IMR-90 (cell line): Measurements from ENCODE around the gene TBC1D30. TPM values are rescaled to one million over a fixed set of nuclear protein-coding genes. Genes with fewer than 3 reads are reported as not detected.

Experiments used
- ATAC-seq: fragments of 200-7000 bp; cut with Tn5 transposase; 2 replicates; pipeline ENCODE4 v1.9.1; 2020; ENCODE audit warnings: low read depth, mild to moderate bottlenecking, moderate library complexity
- BruUV-seq: library from RNA; stranded (reverse); fragments of 400-500 nt; replicated peaks from 2 replicates; lab custom pipeline; 2021; lab: Mats Ljungman, UMichigan
- CTCF ChIA-PET: fragments of 300-600 bp; formaldehyde crosslinking; extraction: SDS; loops from one replicate; lab custom pipeline; 2021; ENCODE audit warnings: antibody characterized with exemption; lab: Yijun Ruan, JAX
- POLR2A ChIA-PET: fragments of 300-600 bp; sonication (Branson Sonifier 250); formaldehyde crosslinking; loops from one replicate; lab custom pipeline; 2022; ENCODE audit warnings: antibody characterized with exemption; ENCODE audit not compliant: unreplicated experiment; lab: Charles Lee
- DNase-seq: peaks from one replicate; pipeline ENCODE4 v3.0.0; 2013
- H2AFZ ChIP-seq: replicated peaks from 2 replicates; pipeline ENCODE3; 2013; ENCODE audit warnings: low read length, mild to moderate bottlenecking; ENCODE audit not compliant: poor library complexity
- H2AK5ac ChIP-seq: 2 replicates; pipeline ENCODE4 v1.6.1; 2013; ENCODE audit warnings: low read depth, low read length, inconsistent platforms
- H2AK9ac ChIP-seq: replicated peaks from 2 replicates; pipeline ENCODE3; 2013; ENCODE audit warnings: mild to moderate bottlenecking, low read depth, low read length, moderate library complexity; ENCODE audit not compliant: poor library complexity
- H2BK120ac ChIP-seq: 2 replicates; pipeline ENCODE4 v1.6.1; 2013; ENCODE audit warnings: low read depth, low read length, inconsistent platforms
- H2BK15ac ChIP-seq: 3 replicates; pipeline ENCODE4 v1.6.1; 2013; ENCODE audit warnings: low read depth, low read length, inconsistent platforms
- H2BK20ac ChIP-seq: 2 replicates; pipeline ENCODE4 v1.6.1; 2013; ENCODE audit warnings: low read depth, mild to moderate bottlenecking, inconsistent platforms, low read length, moderate library complexity
- H2BK5ac ChIP-seq: 2 replicates; pipeline ENCODE4 v1.6.1; 2013; ENCODE audit warnings: mild to moderate bottlenecking, low read depth, low read length, inconsistent platforms; ENCODE audit not compliant: poor library complexity, severe bottlenecking
- H3K14ac ChIP-seq: replicated peaks from 2 replicates; pipeline ENCODE4 v1.6.1; 2013; ENCODE audit warnings: low read depth, low read length, inconsistent platforms
- H3K18ac ChIP-seq: 2 replicates; pipeline ENCODE4 v1.6.1; 2013; ENCODE audit warnings: low read depth, low read length, control low read depth
- H3K23ac ChIP-seq: 2 replicates; pipeline ENCODE4 v1.6.1; 2013; ENCODE audit warnings: low read depth, low read length, inconsistent platforms
- H3K27ac ChIP-seq: 2 replicates; pipeline ENCODE4 v1.5.1; 2013; ENCODE audit warnings: mild to moderate bottlenecking, control low read depth, low read length; ENCODE audit not compliant: insufficient read depth
- H3K27me3 ChIP-seq: 2 replicates; pipeline ENCODE4 v1.6.1; 2013; ENCODE audit warnings: low read length; ENCODE audit not compliant: control insufficient read depth, insufficient read depth
- H3K36me3 ChIP-seq: 2 replicates; pipeline ENCODE4 v1.6.1; 2013; ENCODE audit warnings: low read length, mixed read lengths; ENCODE audit not compliant: control insufficient read depth, insufficient read depth
- H3K4ac ChIP-seq: 2 replicates; pipeline ENCODE4 v1.6.1; 2013; ENCODE audit warnings: low read depth, low read length, inconsistent platforms
- H3K4me1 ChIP-seq: 2 replicates; pipeline ENCODE4 v1.6.1; 2013; ENCODE audit warnings: low read length, mixed read lengths; ENCODE audit not compliant: control insufficient read depth, insufficient read depth
- H3K4me2 ChIP-seq: 2 replicates; pipeline ENCODE4 v1.6.1; 2013; ENCODE audit warnings: low read depth, mild to moderate bottlenecking, control low read depth, low read length, moderate library complexity
- H3K4me3 ChIP-seq: 2 replicates; pipeline ENCODE4 v1.5.1; 2013; ENCODE audit warnings: low read depth, mild to moderate bottlenecking, control low read depth, low read length, moderate library complexity; ENCODE audit not compliant: insufficient read depth
- H3K56ac ChIP-seq: 2 replicates; pipeline ENCODE4 v1.6.1; 2013; ENCODE audit warnings: low read length, inconsistent platforms; ENCODE audit not compliant: insufficient read depth; ENCODE audit errors: extremely low read depth
- H3K79me1 ChIP-seq, 2 experiments: 2 replicates each; pipeline ENCODE4 v1.6.1; 2013; ENCODE audit warnings: low read length in 2 of 2, inconsistent platforms in 1 of 2, low read depth in 1 of 2
- H3K9ac ChIP-seq: 2 replicates; pipeline ENCODE4 v1.6.1; 2013; ENCODE audit warnings: low read depth, low read length, control low read depth
- H3K9me1 ChIP-seq: 2 replicates; pipeline ENCODE4 v1.6.1; 2013; ENCODE audit warnings: low read length, inconsistent platforms; ENCODE audit not compliant: insufficient read depth
- H3K9me3 ChIP-seq: 2 replicates; pipeline ENCODE4 v1.6.1; 2013; ENCODE audit warnings: low read length; ENCODE audit not compliant: control insufficient read depth, insufficient read depth
- H4K20me1 ChIP-seq: 2 replicates; pipeline ENCODE4 v1.6.1; 2013; ENCODE audit warnings: low read length, inconsistent platforms; ENCODE audit not compliant: insufficient read depth
- H4K5ac ChIP-seq: 2 replicates; pipeline ENCODE4 v1.6.1; 2013; ENCODE audit warnings: mild to moderate bottlenecking, low read depth, low read length, control low read depth
- H4K8ac ChIP-seq, 2 experiments: 2 replicates each; pipeline ENCODE4 v1.6.1; 2013; ENCODE audit warnings: low read depth in 2 of 2, low read length in 2 of 2, control low read depth in 1 of 2, inconsistent platforms in 1 of 2
- H4K91ac ChIP-seq: 2 replicates; pipeline ENCODE4 v1.6.1; 2013; ENCODE audit warnings: low read depth, low read length, inconsistent platforms; ENCODE audit not compliant: insufficient read depth
- BHLHE40 ChIP-seq: fragments of 150-350 bp; IDR thresholded peaks from 2 replicates; pipeline ENCODE4 v1.6.1; 2016; ENCODE audit warnings: mild to moderate bottlenecking, low read depth, low read length
- CEBPB ChIP-seq: IDR thresholded peaks from 2 replicates; pipeline ENCODE4 v1.6.1; 2012; ENCODE audit warnings: low read depth, low read length, improper control_type of control experiment
- POLR2A ChIP-seq: IDR thresholded peaks from 2 replicates; pipeline ENCODE4 v1.6.1; 2012; ENCODE audit warnings: mild to moderate bottlenecking, low read depth, low read length
- WGBS, 2 experiments: methylation state at CpG; one replicate each; pipeline versions ENCODE4 v1.1.5 to v1.1.7; 2013; ENCODE audit warnings: missing lambda C conversion rate in 2 of 2; ENCODE audit not compliant: insufficient read length in 1 of 2; ENCODE audit errors: extremely low coverage in 2 of 2; 5-methylcytosine and 5-hydroxymethylcytosine counted together
- dilution Hi-C: fragments of 300-500 bp; cut with HindIII; formaldehyde crosslinking; loops from one replicate; pipeline ENCODE4 v1.14.3; 2018; ENCODE audit warnings: low sequenced_read_pairs; ENCODE audit not compliant: unreplicated experiment
- in situ Hi-C: fragments of 300-500 bp; cut with MboI; formaldehyde crosslinking; loops from 3 replicates; pipeline ENCODE4 v1.14.3; 2019; ENCODE audit warnings: low sequenced_read_pairs, inconsistent platforms, mixed read lengths
- intact Hi-C: fragments of 100-400 bp; cut with micrococcal nuclease; formaldehyde crosslinking; loops from 2 replicates; pipeline ENCODE4 v1.10.0; 2022
- polyA plus RNA-seq, 3 experiments: library from polyadenylated mRNA; depleted of rRNA; stranded (reverse); fragments of >200 nt; gene quantifications; 2 replicates each; pipeline ENCODE4 v1.2.3, GENCODE V29; 2012; ENCODE audit warnings: low replicate concordance in 1 of 3
- total RNA-seq: library from RNA; depleted of rRNA; stranded (reverse); fragments of >200 nt; gene quantifications from 2 replicates; pipeline ENCODE4 v1.2.3, GENCODE V29; 2012

The TBC1D30 gene
- total and polyA plus RNA-seq, 2 of the 4 experiments (the other 2 are of a cell fraction) = 0.18 to 0.24 TPM

GRCh38 chr12:64894827-64895475 is 70.5 kb downstream of the TBC1D30 start:
- no peak overlapping the region for H3K4me2 ChIP-seq
- H3K27ac ChIP-seq = no peak overlapping the region
- H4K91ac ChIP-seq = no peak overlapping the region
- peaks cover 4% of the 10 kb centered on the region; the same call in 1 of the 2 replicates for H3K27me3 ChIP-seq
- no peak overlapping the region for H3K4me3 ChIP-seq
- no peak overlapping the region for H3K23ac ChIP-seq
- peaks cover 2% of the 10 kb centered on the region; the same call in 1 of the 2 replicates for H3K9me1 ChIP-seq
- no peak overlapping the region for H4K5ac ChIP-seq
- TF ChIP-seq POLR2A (no peak), BHLHE40 (peak; percentile 15; the same call in 1 of the 2 replicates), CEBPB (no peak)
- no peak overlapping the region for H3K9ac ChIP-seq
- no peaks in the 10 kb centered on the region for H3K36me3 ChIP-seq
- H2BK5ac ChIP-seq = peak overlapping the region; percentile 63
- WGBS, 2 experiments = 0% methylated on average over 1 of the region's 2 CpGs; no CpG with 5 or more reads in 1 of the 2 experiments
- no peak overlapping the region for H2AFZ ChIP-seq
- ATAC-seq = peak; percentile 21; the same call in 1 of the 2 replicates
- H2BK120ac ChIP-seq = no peak overlapping the region; the same call in 1 of the 2 replicates
- H3K9me3 ChIP-seq = no peaks in the 10 kb centered on the region
- peak; percentile 56 for DNase-seq
- no TSS peak for BruUV-seq
- POLR2A ChIA-PET = no interaction called here
- H3K14ac ChIP-seq = no peak overlapping the region
- peak overlapping the region; percentile 64; the same call in 1 of the 3 replicates for H2BK15ac ChIP-seq
- H2BK20ac ChIP-seq = peak overlapping the region; percentile 57; the same call in 1 of the 2 replicates
- intact Hi-C loops = loop anchor here (5.0 to 10.0 kb wide), 4 partner anchors 387 to 1967 kb away; no protein-coding TSS in a partner anchor
- H4K20me1 ChIP-seq = no peaks in the 10 kb centered on the region
- H3K79me1 ChIP-seq = no peaks in the 10 kb centered on the region
- H2AK9ac ChIP-seq = no peak overlapping the region
- no peak overlapping the region for H2AK5ac ChIP-seq
- CTCF ChIA-PET = interaction anchor here (0.9 to 1.1 kb wide), 2 partner anchors 216 to 227 kb away, joined by 3 read pairs; no protein-coding TSS in a partner anchor
- dilution Hi-C loops = no loop called here
- H3K18ac ChIP-seq = no peak overlapping the region
- no peak overlapping the region for H3K4ac ChIP-seq
- in situ Hi-C loops = loop anchor here (10.0 to 25.0 kb wide), 5 partner anchors 210 to 1210 kb away; no protein-coding TSS in a partner anchor
- H3K56ac ChIP-seq = no peak overlapping the region; the same call in 1 of the 2 replicates
- peaks cover 5% of the 10 kb centered on the region; the same call in 1 of the 2 replicates for H3K4me1 ChIP-seq
- peak overlapping the region in 1 of 2 experiments; percentile 51; a peak in 1 of 4 replicates for H4K8ac ChIP-seq
